ENCODE measurements around the gene TAGLN3. TPM values are rescaled to one million over a fixed set of nuclear protein-coding genes. Genes with fewer than 3 reads are reported as not detected.

The TAGLN3 gene
- total and polyA plus RNA-seq, 7 donors = 0.21 to 0.66 TPM; not detected in 5

- H3K4me1 ChIP-seq = no peaks in the 10 kb centered on the region
- TF ChIP-seq CTCF (IDR thresholded peaks at IDR 0.05) = no peak
- no peaks in the 10 kb centered on the region for H3K36me3 ChIP-seq (ENCODE audit: insufficient read depth in 1 of 2, low read depth in 1 of 2)
- no peak overlapping the region for H3K4me3 ChIP-seq
- no peaks in the 10 kb centered on the region for H3K9me3 ChIP-seq
- peaks cover 0 to 2% (median 0%) of the 10 kb centered on the region in 3 donors for H3K27me3 ChIP-seq (ENCODE audit: insufficient read depth in 3 of 3, low read length in 2 of 3)
- ATAC-seq (no peak), DNase-seq (no peak)
- no peak overlapping the region for H3K27ac ChIP-seq
- 82 to 95% (median 87%) methylated on average over 6 of the region's 6 CpGs for WGBS, 3 donors
- intact Hi-C loops (cut with DNase I) = no loop called here
Measured at GRCh38 chr3:111952866-111953450, 45.8 kb upstream of the TAGLN3 start.

DNA sequence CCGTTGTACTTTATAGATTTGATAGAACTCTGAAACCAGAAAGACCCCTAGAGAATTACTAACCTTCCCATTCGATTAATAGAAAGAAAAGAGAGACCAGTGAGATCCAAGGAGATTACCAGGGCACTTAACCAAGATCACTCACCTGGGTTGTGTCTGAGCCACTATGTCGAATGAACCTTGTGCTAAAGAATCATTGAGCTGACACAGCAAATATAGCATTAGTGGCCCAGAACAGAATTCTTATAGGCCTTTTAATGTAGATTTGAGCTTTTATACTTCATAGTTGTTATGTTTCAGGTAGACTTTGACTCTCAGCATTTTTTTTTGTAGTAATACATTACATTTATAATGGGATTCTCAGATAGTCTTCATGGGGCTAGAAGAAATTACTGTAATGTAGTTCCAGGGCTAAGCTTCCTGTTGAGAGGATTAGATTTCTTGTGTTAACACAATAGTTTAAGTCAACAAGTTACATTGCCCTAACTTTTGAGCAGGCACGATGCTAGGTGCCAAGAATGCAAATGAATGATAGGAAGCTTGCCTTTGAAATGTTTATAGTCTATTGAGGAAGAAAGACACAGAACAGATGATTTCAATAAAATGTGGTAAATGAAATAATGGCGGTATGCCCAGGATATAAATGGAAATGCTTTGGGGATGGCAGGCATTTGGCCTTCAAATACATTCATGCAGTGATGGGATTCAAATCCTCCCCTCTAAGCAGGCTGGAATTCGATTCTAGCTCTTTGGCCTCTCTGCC, 44.3 kb upstream of the TAGLN3 start:
- WGBS, 3 donors = 56 to 73% (median 71%) methylated on average over 6 of the region's 6 CpGs
- Histone ChIP-seq H3K9me3 (no peaks in the 10 kb centered on the region), H3K36me3 (ENCODE audit: insufficient read depth in 1 of 2, low read depth in 1 of 2) (no peaks in the 10 kb centered on the region), H3K4me3 (no peak overlapping the region), H3K4me1 (no peaks in the 10 kb centered on the region), H3K27ac (no peak overlapping the region), H3K27me3 (ENCODE audit: insufficient read depth in 3 of 3, low read length in 2 of 3) (no peaks in the 10 kb centered on the region)
- DNase-seq (no peak), ATAC-seq (no peak)
- intact Hi-C loops (cut with DNase I) = no loop called here
- TF ChIP-seq CTCF (IDR thresholded peaks at IDR 0.05) = no peak

GRCh38 chr3:111955876-111956275, 42.8 kb upstream of the TAGLN3 start:
- no peaks in the 10 kb centered on the region for H3K36me3 ChIP-seq (ENCODE audit: insufficient read depth in 1 of 2, low read depth in 1 of 2)
- intact Hi-C loops (cut with DNase I) = loop anchor here in 1 of 2 donors (5.0 kb wide), 1 partner anchor 74 kb away; no protein-coding TSS in a partner anchor
- ATAC-seq = no peak

DNA sequence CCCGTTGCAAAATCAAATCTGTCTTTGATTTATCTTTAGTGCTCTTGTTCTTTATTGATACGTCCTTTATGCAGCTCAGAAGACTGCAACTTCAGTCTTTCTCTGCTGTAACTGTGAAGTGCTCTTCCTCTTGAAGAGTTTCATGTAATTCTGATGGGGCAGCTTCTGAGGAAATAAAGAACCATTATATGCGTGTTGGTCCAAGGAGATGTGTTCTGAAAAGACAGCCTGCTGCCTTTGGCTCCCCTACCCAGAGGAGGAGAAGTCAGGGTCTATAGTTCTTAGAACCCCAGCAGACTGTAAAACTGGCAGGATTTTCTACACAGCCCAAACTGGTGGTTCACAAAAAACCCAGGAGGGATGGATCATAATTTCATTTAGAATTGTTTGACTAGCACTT, 42.3 kb upstream of the TAGLN3 start:
- WGBS, 3 donors = 69 to 71% (median 70%) methylated on average over 3 of the region's 3 CpGs
- ATAC-seq (no peak), DNase-seq (no peak)
- no peaks in the 10 kb centered on the region for H3K9me3 ChIP-seq
- intact Hi-C loops (cut with DNase I) = loop anchor here in 1 of 2 donors (5.0 kb wide), 1 partner anchor 74 kb away; no protein-coding TSS in a partner anchor
- no peaks in the 10 kb centered on the region for H3K36me3 ChIP-seq (ENCODE audit: insufficient read depth in 1 of 2, low read depth in 1 of 2)
- no peak overlapping the region for H3K27ac ChIP-seq
- H3K27me3 ChIP-seq (ENCODE audit: insufficient read depth in 3 of 3, low read length in 2 of 3) = no peaks in the 10 kb centered on the region
- TF ChIP-seq CTCF (IDR thresholded peaks at IDR 0.05) = no peak
- H3K4me1 ChIP-seq = no peaks in the 10 kb centered on the region
- H3K4me3 ChIP-seq = no peak overlapping the region

More at GRCh38 chr3:111955876-111956275, 42.8 kb upstream of the TAGLN3 start:
- H3K9me3 ChIP-seq = no peaks in the 10 kb centered on the region
- no peak overlapping the region for H3K27ac ChIP-seq
- no peaks in the 10 kb centered on the region for H3K27me3 ChIP-seq (ENCODE audit: insufficient read depth in 3 of 3, low read length in 2 of 3)
- no peak for DNase-seq
- no peak for TF ChIP-seq CTCF (IDR thresholded peaks at IDR 0.05)
- WGBS, 3 donors = 88 to 98% (median 96%) methylated on average over 1 of the region's 1 CpG
- no peak overlapping the region for H3K4me3 ChIP-seq
- no peaks in the 10 kb centered on the region for H3K4me1 ChIP-seq
